Measurements from ENCODE around the gene BTNL9.

The BTNL9 gene

GRCh38 chr5:181069767-181070491 lies 29.9 kb downstream of the BTNL9 start:
- Histone ChIP-seq H3K9me3 (replicated peaks; ENCODE audit: low read length) (no peaks in the 10 kb centered on the region), H3K4me1 (ENCODE audit: control insufficient read depth, insufficient read depth, low read length) (no peaks in the 10 kb centered on the region), H3K4me2 (ENCODE audit: low read length) (no peak overlapping the region), H3K9ac (ENCODE audit: low read depth, low read length) (no peak overlapping the region), H3K36me3 (ENCODE audit: insufficient read depth, low read length) (no peaks in the 10 kb centered on the region), H3K27me3 (ENCODE audit: control insufficient read depth, insufficient read depth, low read length) (peaks cover 20% of the 10 kb centered on the region), H3K4me3 (ENCODE audit: low read length) (no peak overlapping the region)

- Histone ChIP-seq H3K36me3 (ENCODE audit: insufficient read depth, low read length) (no peaks in the 10 kb centered on the region), H3K4me1 (ENCODE audit: control insufficient read depth, insufficient read depth, low read length) (no peaks in the 10 kb centered on the region), H3K27me3 (ENCODE audit: control insufficient read depth, insufficient read depth, low read length) (peaks cover 20% of the 10 kb centered on the region), H3K9me3 (replicated peaks; ENCODE audit: low read length) (no peaks in the 10 kb centered on the region), H3K4me2 (ENCODE audit: low read length) (no peak overlapping the region), H3K4me3 (ENCODE audit: low read length) (no peak overlapping the region), H3K9ac (ENCODE audit: low read depth, low read length) (no peak overlapping the region)
These were observed 30.5 kb downstream of the BTNL9 start for GRCh38 chr5:181070523-181070922.

GRCh38 chr5:181071257-181071656 lies 31.2 kb downstream of the BTNL9 start:
- H3K4me3 ChIP-seq (ENCODE audit: low read length): no peak overlapping the region
- H3K36me3 ChIP-seq (ENCODE audit: insufficient read depth, low read length): no peaks in the 10 kb centered on the region
- peaks cover 18% of the 10 kb centered on the region for H3K27me3 ChIP-seq (ENCODE audit: control insufficient read depth, insufficient read depth, low read length)
- H3K9ac ChIP-seq (ENCODE audit: low read depth, low read length): no peak overlapping the region
- no peak overlapping the region for H3K4me2 ChIP-seq (ENCODE audit: low read length)
- no peaks in the 10 kb centered on the region for H3K4me1 ChIP-seq (ENCODE audit: control insufficient read depth, insufficient read depth, low read length)
- H3K9me3 ChIP-seq (replicated peaks; ENCODE audit: low read length): no peaks in the 10 kb centered on the region

GRCh38 chr5:181076920-181077319 lies 36.9 kb downstream of the BTNL9 start:
- Histone ChIP-seq H3K36me3 (ENCODE audit: insufficient read depth, low read length) (no peaks in the 10 kb centered on the region), H3K4me3 (ENCODE audit: low read length) (no peak overlapping the region), H3K27me3 (ENCODE audit: control insufficient read depth, insufficient read depth, low read length) (peaks cover 4% of the 10 kb centered on the region), H3K4me1 (ENCODE audit: control insufficient read depth, insufficient read depth, low read length) (no peaks in the 10 kb centered on the region), H3K9me3 (replicated peaks; ENCODE audit: low read length) (no peaks in the 10 kb centered on the region), H3K9ac (ENCODE audit: low read depth, low read length) (no peak overlapping the region), H3K4me2 (ENCODE audit: low read length) (no peak overlapping the region)

GRCh38 chr5:181081989-181082388 lies 41.9 kb downstream of the BTNL9 start:
- Histone ChIP-seq H3K4me3 (ENCODE audit: low read length) (no peak overlapping the region), H3K4me2 (ENCODE audit: low read length) (no peak overlapping the region), H3K9ac (ENCODE audit: low read depth, low read length) (no peak overlapping the region), H3K36me3 (ENCODE audit: insufficient read depth, low read length) (no peaks in the 10 kb centered on the region), H3K9me3 (replicated peaks; ENCODE audit: low read length) (no peaks in the 10 kb centered on the region), H3K4me1 (ENCODE audit: control insufficient read depth, insufficient read depth, low read length) (no peaks in the 10 kb centered on the region), H3K27me3 (ENCODE audit: control insufficient read depth, insufficient read depth, low read length) (peaks cover 22% of the 10 kb centered on the region)

- Histone ChIP-seq H3K4me1 (ENCODE audit: control insufficient read depth, insufficient read depth, low read length) (no peaks in the 10 kb centered on the region), H3K9ac (ENCODE audit: low read depth, low read length) (no peak overlapping the region), H3K4me3 (ENCODE audit: low read length) (no peak overlapping the region), H3K36me3 (ENCODE audit: insufficient read depth, low read length) (no peaks in the 10 kb centered on the region), H3K27me3 (ENCODE audit: control insufficient read depth, insufficient read depth, low read length) (peaks cover 22% of the 10 kb centered on the region), H3K9me3 (replicated peaks; ENCODE audit: low read length) (no peaks in the 10 kb centered on the region), H3K4me2 (ENCODE audit: low read length) (no peak overlapping the region)
These were observed 44.6 kb downstream of the BTNL9 start for GRCh38 chr5:181084621-181085195.

GRCh38 chr5:181086026-181086883 lies 46.2 kb downstream of the BTNL9 start:
- no peak overlapping the region for H3K4me2 ChIP-seq (ENCODE audit: low read length)
- H3K4me1 ChIP-seq (ENCODE audit: control insufficient read depth, insufficient read depth, low read length): no peaks in the 10 kb centered on the region
- H3K4me3 ChIP-seq (ENCODE audit: low read length): no peak overlapping the region
- H3K36me3 ChIP-seq (ENCODE audit: insufficient read depth, low read length): no peaks in the 10 kb centered on the region
- H3K9ac ChIP-seq (ENCODE audit: low read depth, low read length): no peak overlapping the region
- H3K9me3 ChIP-seq (replicated peaks; ENCODE audit: low read length): no peaks in the 10 kb centered on the region
- peaks cover 20% of the 10 kb centered on the region for H3K27me3 ChIP-seq (ENCODE audit: control insufficient read depth, insufficient read depth, low read length)

- H3K9ac ChIP-seq (ENCODE audit: low read depth, low read length): no peak overlapping the region
- H3K4me1 ChIP-seq (ENCODE audit: control insufficient read depth, insufficient read depth, low read length): no peaks in the 10 kb centered on the region
- peaks cover 19% of the 10 kb centered on the region for H3K27me3 ChIP-seq (ENCODE audit: control insufficient read depth, insufficient read depth, low read length)
- H3K9me3 ChIP-seq (replicated peaks; ENCODE audit: low read length): no peaks in the 10 kb centered on the region
- H3K4me3 ChIP-seq (ENCODE audit: low read length): no peak overlapping the region
- no peaks in the 10 kb centered on the region for H3K36me3 ChIP-seq (ENCODE audit: insufficient read depth, low read length)
- H3K4me2 ChIP-seq (ENCODE audit: low read length): no peak overlapping the region
These were observed 46.8 kb downstream of the BTNL9 start for GRCh38 chr5:181086884-181087205.

GRCh38 chr5:181087309-181087708 lies 47.2 kb downstream of the BTNL9 start:
- Histone ChIP-seq H3K4me3 (ENCODE audit: low read length) (no peak overlapping the region), H3K4me1 (ENCODE audit: control insufficient read depth, insufficient read depth, low read length) (no peaks in the 10 kb centered on the region), H3K27me3 (ENCODE audit: control insufficient read depth, insufficient read depth, low read length) (peaks cover 19% of the 10 kb centered on the region), H3K36me3 (ENCODE audit: insufficient read depth, low read length) (no peaks in the 10 kb centered on the region), H3K4me2 (ENCODE audit: low read length) (no peak overlapping the region), H3K9ac (ENCODE audit: low read depth, low read length) (no peak overlapping the region), H3K9me3 (replicated peaks; ENCODE audit: low read length) (no peaks in the 10 kb centered on the region)

- Histone ChIP-seq H3K4me2 (ENCODE audit: low read length) (no peak overlapping the region), H3K4me3 (ENCODE audit: low read length) (no peak overlapping the region), H3K9ac (ENCODE audit: low read depth, low read length) (no peak overlapping the region), H3K36me3 (ENCODE audit: insufficient read depth, low read length) (no peaks in the 10 kb centered on the region), H3K9me3 (replicated peaks; ENCODE audit: low read length) (no peaks in the 10 kb centered on the region), H3K4me1 (ENCODE audit: control insufficient read depth, insufficient read depth, low read length) (no peaks in the 10 kb centered on the region), H3K27me3 (ENCODE audit: control insufficient read depth, insufficient read depth, low read length) (peaks cover 18% of the 10 kb centered on the region)
These were observed 48.2 kb downstream of the BTNL9 start for GRCh38 chr5:181088289-181088688.

GRCh38 chr5:181092428-181092827 lies 52.4 kb downstream of the BTNL9 start:
- H3K4me2 ChIP-seq (ENCODE audit: low read length): no peak overlapping the region
- H3K4me3 ChIP-seq (ENCODE audit: low read length): no peak overlapping the region
- H3K4me1 ChIP-seq (ENCODE audit: control insufficient read depth, insufficient read depth, low read length): no peaks in the 10 kb centered on the region
- H3K9me3 ChIP-seq (replicated peaks; ENCODE audit: low read length): no peaks in the 10 kb centered on the region
- H3K27me3 ChIP-seq (ENCODE audit: control insufficient read depth, insufficient read depth, low read length): peaks cover 3% of the 10 kb centered on the region
- H3K9ac ChIP-seq (ENCODE audit: low read depth, low read length): no peak overlapping the region
- H3K36me3 ChIP-seq (ENCODE audit: insufficient read depth, low read length): no peaks in the 10 kb centered on the region

Data from skeletal muscle satellite cell (primary cell).